ENCODE data around the gene TOM1L2.
"Not testable (repeated sequence)": the region's sequence is repeated elsewhere in the genome, so short reads cannot be mapped to it uniquely, and the experiment has no call there.

Gene TOM1L2

DNA sequence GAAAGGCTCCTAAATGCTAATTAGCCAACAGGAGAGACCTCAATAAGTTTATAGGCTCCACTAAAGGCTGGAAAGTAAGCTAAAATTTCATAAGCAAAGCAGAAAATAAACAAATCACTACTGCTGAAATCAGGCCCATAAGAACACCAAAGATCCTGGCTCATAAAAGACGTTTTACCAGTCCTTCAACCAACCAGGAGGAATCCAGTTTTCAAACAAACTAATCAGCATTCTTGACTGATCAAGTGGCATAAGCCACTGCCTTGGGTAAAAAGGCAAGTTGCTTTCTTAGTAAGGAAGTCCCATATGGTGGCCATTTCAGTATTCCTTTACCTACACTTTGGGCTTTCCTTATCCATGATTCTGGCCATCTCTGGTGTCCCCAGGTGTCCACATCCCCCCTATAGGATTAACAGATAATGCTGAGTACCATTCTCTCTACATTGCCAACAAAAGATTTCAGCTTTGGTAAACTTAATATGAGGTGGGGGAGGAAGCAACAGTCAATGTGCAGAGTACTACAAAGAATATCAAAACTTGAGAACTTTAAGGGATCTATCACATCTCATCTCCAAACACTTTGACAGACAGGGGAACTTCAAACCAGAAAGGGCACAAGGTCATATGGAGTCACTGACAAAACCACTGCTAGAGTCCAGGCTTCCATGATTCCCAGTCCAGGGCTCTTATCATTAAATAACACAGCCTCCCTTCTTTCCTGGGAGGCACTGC lies 1.3 kb downstream of the TOM1L2 start:
- no peak for DNase-seq

DNA sequence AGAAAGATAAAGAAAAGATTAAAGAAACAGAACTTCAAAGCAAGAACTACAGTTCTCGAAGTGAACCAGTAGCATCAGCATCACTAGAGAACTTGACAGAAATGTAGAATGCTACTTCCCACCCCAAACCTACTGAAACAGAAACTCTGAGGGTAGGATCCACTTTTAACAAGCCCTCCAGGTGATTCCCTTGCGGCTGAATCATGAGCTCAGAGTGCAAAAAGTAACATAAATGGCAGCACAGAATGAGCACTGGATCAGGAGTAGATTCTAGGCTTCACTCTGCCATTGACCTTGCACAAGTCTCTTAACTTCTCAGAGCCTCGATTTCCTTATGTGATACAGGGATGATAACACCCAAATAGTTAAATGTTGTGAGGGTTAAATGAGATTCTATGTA lies 5.8 kb downstream of the TOM1L2 start:
- DNase-seq: no peak

DNA sequence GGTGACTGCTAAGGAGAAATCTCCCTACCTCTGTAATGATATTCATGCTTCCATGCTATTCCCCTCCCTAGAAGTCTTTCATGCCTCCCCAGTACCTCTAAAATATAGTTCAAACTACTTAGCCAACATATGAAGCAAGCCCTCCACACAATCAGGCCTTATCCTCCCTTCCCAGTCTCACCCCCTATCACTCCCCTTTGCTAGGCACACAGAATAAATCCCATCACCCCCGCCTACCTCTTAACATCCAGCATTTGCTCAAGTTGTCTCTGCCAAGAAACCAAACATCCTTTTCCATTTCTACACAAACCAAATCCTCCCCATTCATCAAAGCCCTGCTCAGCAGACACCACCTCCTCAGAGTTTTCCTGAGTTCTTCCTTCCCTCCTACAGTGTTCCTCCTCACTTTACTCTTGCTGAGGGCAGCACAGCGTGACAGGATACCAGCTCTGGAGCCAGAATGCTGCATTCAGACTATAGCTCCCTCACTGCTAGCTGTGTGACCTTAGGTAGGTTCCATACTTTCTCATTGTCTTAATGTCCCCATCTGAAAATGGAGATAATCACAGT lies 7.0 kb downstream of the TOM1L2 start:
- DNase-seq: no peak

GRCh38 chr17:17964710-17965109 lies 7.5 kb downstream of the TOM1L2 start:
- DNase-seq: no peak

DNA sequence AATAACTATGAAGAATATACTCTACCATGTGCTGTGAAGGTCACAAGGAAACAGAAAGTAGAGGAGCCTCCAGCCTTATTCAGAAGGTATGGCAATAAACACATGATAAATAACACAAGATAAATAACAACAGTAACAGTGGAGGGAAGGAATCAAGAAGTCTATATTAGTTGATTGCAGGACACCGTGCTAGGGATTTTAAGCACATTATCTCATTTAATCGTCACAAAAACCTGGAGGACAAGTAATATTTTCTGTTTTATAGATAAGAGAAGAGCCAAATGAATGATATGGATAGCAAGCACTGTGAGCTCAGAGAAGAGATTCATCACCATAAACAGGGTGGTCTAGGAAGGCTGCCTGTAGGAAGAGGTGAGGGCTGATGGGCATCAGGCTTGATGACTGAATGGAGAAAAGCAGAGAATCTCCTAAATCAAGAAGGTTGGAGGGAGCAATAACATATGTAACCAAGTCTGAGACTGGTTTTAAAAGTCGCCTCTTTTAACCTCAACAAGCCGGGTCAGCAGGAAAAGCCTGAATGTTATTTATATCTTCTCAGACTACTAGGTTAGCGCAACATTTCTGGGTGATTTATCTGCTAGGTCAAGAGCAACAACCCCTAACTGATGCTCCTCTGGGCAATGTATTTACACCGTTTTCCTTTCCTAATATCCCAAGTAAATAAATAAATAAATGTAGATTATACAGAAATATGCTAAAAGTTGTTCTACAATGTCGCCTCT lies 8.3 kb downstream of the TOM1L2 start:
- DNase-seq: no peak

DNA sequence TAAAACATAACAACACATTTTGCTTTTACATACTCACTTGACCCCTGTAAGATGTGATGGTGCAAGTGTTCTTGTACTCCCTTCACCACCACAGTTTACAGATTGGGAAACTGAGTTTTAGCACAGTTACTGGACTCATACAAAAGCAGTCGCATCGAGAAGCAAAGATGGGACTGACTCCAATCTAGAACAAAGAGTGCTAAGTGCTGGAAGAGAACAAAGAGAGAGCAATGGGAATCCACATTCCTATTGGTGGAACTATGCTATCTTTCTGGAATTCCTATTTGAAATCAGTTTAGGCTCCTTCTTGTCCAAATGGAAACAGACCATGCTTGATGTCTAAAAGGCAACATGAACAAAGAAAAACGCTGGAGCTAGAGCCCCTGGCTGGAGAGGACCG lies 9.1 kb downstream of the TOM1L2 start:
- peak; percentile 35 for DNase-seq

DNA sequence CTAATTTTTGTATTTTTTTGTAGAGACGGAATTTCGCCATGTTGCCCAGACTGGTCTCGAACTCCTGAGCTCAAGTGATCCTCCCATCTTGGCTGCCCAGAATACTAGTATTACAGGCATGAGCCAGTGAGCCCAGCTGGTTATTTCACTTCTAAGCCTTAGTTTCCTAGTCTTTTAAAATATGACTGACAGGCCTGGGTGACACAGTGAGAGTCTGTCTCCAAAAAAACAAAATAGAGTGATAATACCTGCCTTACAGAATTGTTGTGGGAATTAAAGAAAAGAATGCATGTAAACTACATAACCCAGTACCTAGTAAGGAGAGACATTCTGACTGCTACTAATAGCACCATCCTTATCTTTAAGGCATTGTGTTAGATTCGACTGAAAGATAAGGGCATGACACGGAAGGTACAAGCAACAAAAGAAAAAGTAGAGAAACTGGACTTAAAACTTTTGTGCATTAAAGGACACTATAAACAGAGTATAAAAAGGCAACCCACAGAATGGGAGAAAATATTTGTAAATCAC lies 11.6 kb downstream of the TOM1L2 start:
- no peak for DNase-seq

- no peak for DNase-seq
These were observed 12.5 kb downstream of the TOM1L2 start for GRCh38 chr17:17959520-17960361.

- DNase-seq: no peak
These were observed 13.2 kb downstream of the TOM1L2 start for GRCh38 chr17:17958982-17959381.

- no peak for DNase-seq
These were observed 14.7 kb downstream of the TOM1L2 start for GRCh38 chr17:17957584-17957916.

DNA sequence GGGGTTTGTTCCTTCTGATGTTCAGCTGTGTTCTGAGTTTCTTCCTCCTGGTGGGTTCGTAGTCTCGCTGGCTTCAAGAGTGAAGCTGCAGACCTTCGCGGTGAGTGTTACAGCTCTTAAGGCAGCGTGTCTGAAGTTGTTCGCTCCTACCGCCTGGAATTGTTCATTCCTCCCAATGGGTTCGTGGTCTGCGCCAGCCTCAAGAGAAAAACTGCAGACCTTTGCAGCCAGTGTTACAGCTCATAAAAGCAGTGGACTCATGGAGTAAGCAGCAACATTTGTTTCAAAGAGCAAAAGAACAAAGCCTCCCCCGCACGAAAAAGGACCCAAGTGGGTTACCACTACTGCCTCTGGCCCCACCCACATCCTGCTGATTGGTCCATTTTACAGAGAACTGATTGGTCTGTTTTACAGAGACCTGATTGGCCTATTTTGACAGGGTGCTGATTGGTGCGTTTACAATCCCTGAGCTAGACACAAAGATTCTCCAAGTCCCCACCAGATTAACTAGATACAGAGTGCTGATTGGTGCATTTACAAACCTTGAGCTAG lies 16.3 kb downstream of the TOM1L2 start:
- DNase-seq: not testable (repeated sequence)

DNA sequence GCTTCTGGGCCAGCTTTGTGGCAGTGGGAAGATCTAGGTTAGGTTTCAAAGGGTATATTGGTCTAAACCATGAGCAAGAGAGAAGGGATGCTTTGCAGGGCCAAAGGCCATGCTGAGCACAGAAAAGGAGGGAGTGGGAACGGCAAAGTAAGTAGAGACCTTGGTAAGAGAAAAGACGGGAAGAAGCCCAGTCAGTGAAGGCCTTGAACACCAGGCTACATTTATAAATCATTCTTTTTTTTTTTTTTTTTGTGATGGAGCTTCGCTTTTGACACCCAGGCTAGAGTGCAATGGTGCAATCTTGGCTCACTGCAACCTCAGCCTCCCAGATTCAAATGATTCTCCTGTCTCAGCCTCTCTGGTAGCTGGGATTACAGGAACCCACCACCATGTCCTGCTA lies 18.1 kb downstream of the TOM1L2 start:
- DNase-seq: no peak

DNA sequence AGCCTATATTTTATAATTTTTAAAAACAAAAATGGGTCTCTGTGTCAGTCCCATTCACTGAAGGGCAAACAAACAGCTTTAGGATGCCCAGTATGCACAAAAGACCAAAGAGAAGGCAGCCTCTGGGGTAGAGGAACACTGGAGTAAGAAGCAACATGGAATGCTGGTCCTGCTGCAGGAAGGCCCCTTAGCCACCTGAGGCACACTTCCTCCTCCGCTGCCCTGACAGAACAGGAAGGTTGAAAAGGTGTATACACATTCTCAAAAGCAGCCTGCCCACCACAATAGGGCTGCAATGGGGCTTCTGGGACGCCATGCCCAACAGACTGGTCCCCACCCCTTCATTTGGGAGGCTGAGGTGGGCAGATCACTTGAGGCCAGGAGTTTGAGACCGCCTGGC lies 19.5 kb downstream of the TOM1L2 start:
- no peak for DNase-seq

GRCh38 chr17:17951524-17951923 lies 20.7 kb downstream of the TOM1L2 start:
- DNase-seq: no peak

DNA sequence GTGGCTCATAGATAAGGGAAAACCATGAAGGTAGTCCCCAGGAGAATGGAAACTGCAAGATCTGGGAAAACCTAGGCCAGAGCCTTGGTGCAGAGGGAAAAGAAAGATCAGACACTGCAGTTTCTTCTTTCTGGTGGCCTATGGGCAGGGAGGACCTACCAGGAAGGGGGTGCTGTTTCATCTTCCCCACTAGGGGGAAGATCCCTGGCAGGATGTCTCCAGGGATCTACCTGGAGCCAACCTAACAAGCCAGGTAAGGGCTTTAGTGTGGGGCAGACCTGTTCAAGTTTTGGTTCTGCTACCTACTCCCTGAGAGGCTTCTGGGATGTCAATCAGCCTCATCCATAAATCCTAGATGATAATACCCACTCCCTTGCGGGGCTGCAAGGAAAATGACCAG lies 21.4 kb downstream of the TOM1L2 start:
- DNase-seq: no peak

DNA sequence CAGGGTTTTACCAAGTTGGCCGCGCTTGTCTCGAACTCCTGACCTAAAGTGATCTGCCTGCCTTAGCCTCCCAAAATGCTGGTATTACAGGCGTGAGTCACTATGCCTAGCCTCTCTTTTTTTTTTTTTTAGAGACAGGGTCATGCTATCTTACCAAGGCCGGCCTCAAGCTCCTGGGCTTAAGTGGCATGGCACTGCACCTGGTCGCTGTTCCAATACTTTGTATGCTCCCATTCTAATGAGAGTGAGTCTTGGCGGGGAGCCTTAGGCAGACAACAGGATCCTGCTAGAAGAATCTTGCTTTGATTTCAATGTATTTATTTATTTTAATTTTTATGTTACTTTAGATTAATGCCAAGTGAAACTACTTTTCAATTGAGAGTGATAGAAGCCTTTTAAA lies 21.9 kb downstream of the TOM1L2 start:
- no peak for DNase-seq

- DNase-seq: no peak
These were observed 24.2 kb downstream of the TOM1L2 start for GRCh38 chr17:17947966-17948365.

DNA sequence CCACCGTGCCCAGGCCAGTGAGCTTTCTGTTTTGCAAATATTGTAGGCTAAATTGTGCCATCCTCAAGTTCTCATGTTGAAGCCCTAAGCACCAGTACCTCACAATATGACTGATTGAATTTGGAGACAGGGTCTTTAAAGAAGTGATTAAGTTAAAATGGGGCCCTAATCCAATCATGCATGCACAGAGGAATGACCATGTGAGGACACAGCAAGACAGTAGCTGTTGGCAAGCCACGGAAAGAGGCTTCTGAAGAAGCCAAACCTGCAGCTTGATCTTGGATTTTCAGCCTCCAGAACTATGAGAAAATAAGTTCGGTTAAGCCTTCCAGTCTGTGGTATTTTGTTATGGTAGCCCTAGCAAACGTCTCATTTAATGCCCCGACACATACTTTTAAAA lies 24.9 kb downstream of the TOM1L2 start:
- no peak for DNase-seq

DNA sequence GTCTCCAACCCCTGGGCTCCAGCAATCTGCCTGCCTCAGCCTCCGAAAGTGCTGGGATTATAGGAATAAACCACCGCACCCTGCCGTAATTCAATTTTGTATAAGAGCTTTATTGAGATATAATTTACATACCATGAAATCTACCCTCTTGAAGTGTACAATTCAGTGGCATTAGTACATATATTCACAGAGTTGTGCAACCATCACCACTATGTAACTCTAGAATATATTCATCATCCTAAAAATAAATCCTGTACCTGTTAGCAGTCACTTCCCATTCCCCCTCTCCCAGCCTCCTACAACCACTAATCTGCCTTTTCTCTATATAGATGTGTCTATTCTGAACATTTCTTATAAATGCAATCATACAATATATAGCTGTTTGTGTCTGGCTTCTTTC lies 26.1 kb downstream of the TOM1L2 start:
- DNase-seq: no peak

GRCh38 chr17:17944743-17945142 lies 27.5 kb downstream of the TOM1L2 start:
- DNase-seq: no peak

DNA sequence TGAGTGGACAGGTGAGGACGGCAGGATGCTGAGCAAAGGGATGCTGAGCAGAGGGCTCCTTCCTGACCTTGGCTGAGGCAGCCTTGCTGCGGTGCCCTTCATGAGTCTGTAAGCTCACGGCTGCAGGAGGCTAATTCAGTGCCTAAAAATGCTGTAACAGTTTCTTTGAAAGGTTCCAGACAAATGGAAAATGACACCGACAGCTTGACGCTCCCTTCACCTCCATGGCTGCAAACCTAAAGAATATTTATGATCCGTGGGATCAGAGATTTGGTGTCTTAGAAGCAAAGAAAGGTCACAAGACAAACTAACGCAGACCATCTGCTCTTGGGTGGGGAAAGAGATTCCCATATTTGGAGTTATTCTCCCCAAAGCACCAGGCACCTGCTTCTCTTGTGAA lies 28.0 kb downstream of the TOM1L2 start:
- DNase-seq: no peak

DNA sequence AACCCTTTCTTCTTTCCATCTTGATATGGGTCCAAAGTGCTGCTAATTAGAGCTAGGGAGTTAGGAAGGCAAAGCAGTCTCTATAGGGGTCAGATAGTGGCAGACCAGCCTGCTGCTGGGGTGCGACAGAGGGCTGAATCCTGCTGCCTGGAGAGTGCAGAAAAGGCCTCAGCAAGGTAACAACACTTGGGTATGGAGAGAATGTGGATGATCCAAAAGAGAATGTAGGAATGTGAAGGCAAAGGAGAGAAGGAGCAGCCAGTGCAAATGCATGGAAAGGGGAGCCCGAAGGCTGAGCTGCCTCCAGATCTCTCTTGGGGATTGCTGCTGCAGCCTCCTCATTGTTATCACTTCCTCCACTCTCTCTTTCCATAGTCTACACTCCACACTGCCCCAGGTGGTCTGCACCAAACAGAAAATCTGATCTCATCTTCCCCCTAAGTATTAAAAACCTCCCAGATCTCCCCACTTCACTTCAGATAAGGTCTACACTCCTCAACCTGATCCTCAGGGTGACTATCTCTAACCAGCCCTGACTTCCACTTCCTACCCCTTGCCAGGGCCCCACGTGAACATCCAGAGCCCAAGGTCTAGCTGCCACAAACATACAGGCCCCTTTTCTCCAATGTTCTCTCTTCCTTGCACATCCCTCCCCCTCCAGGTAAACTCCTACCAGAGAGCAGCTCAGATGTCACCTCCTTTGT lies 28.8 kb downstream of the TOM1L2 start:
- DNase-seq: no peak

Data from midbrain (tissue), 1 donor.